Liver (tissue), 9 donors: ENCODE measurements around the gene RNF112. TPM values are rescaled to one million over a fixed set of nuclear protein-coding genes. Genes with fewer than 3 reads are reported as not detected.
"Not testable (repeated sequence)": the region's sequence is repeated elsewhere in the genome, so short reads cannot be mapped to it uniquely, and the experiment has no call there.

Source experiments
- DNase-seq: peaks from one replicate; pipeline ENCODE4 v3.0.0-alpha.2; 2017; ENCODE audit warnings: low spot score
- H3K27ac ChIP-seq, 2 donors: one replicate each; pipeline ENCODE4 v1.7.0; 2013; ENCODE audit warnings: inconsistent platforms in 2 of 2, low read length in 2 of 2, control low read depth in 1 of 2, low read depth in 1 of 2, mild to moderate bottlenecking in 1 of 2
- H3K27me3 ChIP-seq, 4 donors: one replicate each; pipeline versions ENCODE4 v1.6.1 to v1.7.0; 2013; ENCODE audit warnings: low read length in 3 of 4, inconsistent platforms in 1 of 4, mild to moderate bottlenecking in 1 of 4, moderate library complexity in 1 of 4; ENCODE audit not compliant: control insufficient read depth in 4 of 4, insufficient read depth in 4 of 4
- H3K36me3 ChIP-seq, 4 donors: one replicate each; pipeline versions ENCODE4 v1.6.1 to v1.7.0; 2013; ENCODE audit warnings: low read length in 3 of 4, mild to moderate bottlenecking in 3 of 4, low read depth in 1 of 4, moderate library complexity in 1 of 4; ENCODE audit not compliant: control insufficient read depth in 4 of 4, insufficient read depth in 3 of 4
- H3K4me1 ChIP-seq, 4 donors: one replicate each; pipeline versions ENCODE4 v1.6.1 to v1.7.0; 2013; ENCODE audit warnings: low read length in 3 of 4, mild to moderate bottlenecking in 3 of 4, moderate library complexity in 1 of 4; ENCODE audit not compliant: control insufficient read depth in 4 of 4, insufficient read depth in 4 of 4
- H3K4me3 ChIP-seq, 3 donors: one replicate each; pipeline versions ENCODE4 v1.6.1 to v1.7.0; 2013; ENCODE audit warnings: low read length in 3 of 3, control low read depth in 1 of 3, low read depth in 1 of 3, mild to moderate bottlenecking in 1 of 3
- H3K9ac ChIP-seq, 2 donors: one replicate each; pipeline ENCODE4 v1.7.0; 2013; ENCODE audit warnings: low read length in 2 of 2, mild to moderate bottlenecking in 2 of 2, moderate library complexity in 2 of 2, control low read depth in 1 of 2, low read depth in 1 of 2
- H3K9me3 ChIP-seq, 4 donors: one replicate each; pipeline versions ENCODE4 v1.6.1 to v1.7.0; 2013; ENCODE audit warnings: low read length in 3 of 4; ENCODE audit not compliant: control insufficient read depth in 4 of 4
- EGR1 ChIP-seq, 2 donors: IDR thresholded peaks; 2 replicates each; pipeline ENCODE4 v1.6.1; 2016 to 2018; ENCODE audit warnings: antibody characterized with exemption in 2 of 2, low read depth in 2 of 2
- FOXA1 ChIP-seq: IDR thresholded peaks from 2 replicates; pipeline ENCODE4 v1.6.1; 2016; ENCODE audit warnings: antibody characterized with exemption
- FOXA2 ChIP-seq: IDR thresholded peaks from 2 replicates; pipeline ENCODE4 v1.6.1; 2016; ENCODE audit warnings: antibody characterized with exemption
- GABPA ChIP-seq, 2 donors: IDR thresholded peaks in 1 of 2; conservative IDR thresholded peaks in 1 of 2; 2 replicates each; pipeline ENCODE4 v1.6.1; 2016; ENCODE audit warnings: antibody characterized with exemption in 2 of 2, mild to moderate bottlenecking in 1 of 2, moderate library complexity in 1 of 2
- HNF4A ChIP-seq, 2 donors: conservative IDR thresholded peaks; 2 replicates each; pipeline ENCODE4 v1.6.1; 2016; ENCODE audit warnings: antibody characterized with exemption in 2 of 2, mild to moderate bottlenecking in 2 of 2
- HNF4G ChIP-seq: IDR thresholded peaks from 2 replicates; pipeline ENCODE4 v1.6.1; 2016; ENCODE audit warnings: antibody characterized with exemption
- JUND ChIP-seq, 2 donors: IDR thresholded peaks; 2 replicates each; pipeline ENCODE4 v1.6.1; 2016; ENCODE audit warnings: antibody characterized with exemption in 2 of 2
- NR2F2 ChIP-seq: IDR thresholded peaks from 2 replicates; pipeline ENCODE4 v1.6.1; 2016; ENCODE audit warnings: antibody characterized with exemption
- RAD21 ChIP-seq, 2 donors: IDR thresholded peaks; 2 replicates each; pipeline ENCODE4 v1.6.1; 2016; ENCODE audit warnings: antibody characterized with exemption in 2 of 2, mild to moderate bottlenecking in 2 of 2
- RXRA ChIP-seq, 2 donors: IDR thresholded peaks; 2 replicates each; pipeline ENCODE4 v1.6.1; 2017 to 2018; ENCODE audit warnings: antibody characterized with exemption in 2 of 2, mild to moderate bottlenecking in 1 of 2
- SP1 ChIP-seq: IDR thresholded peaks from 2 replicates; pipeline ENCODE4 v1.6.1; 2018; ENCODE audit warnings: antibody characterized with exemption, mild to moderate bottlenecking
- TAF1 ChIP-seq: conservative IDR thresholded peaks from 2 replicates; pipeline ENCODE4 v1.6.1; 2016; ENCODE audit warnings: antibody characterized with exemption, mild to moderate bottlenecking
- YY1 ChIP-seq: IDR thresholded peaks from 2 replicates; pipeline ENCODE4 v1.6.1; 2016; ENCODE audit warnings: antibody characterized with exemption, mild to moderate bottlenecking
- WGBS: extraction: QIAGEN DNeasy Blood & Tissue Kit; methylation state at CpG from one replicate; pipeline ENCODE4 v1.1.7; 2013; 5-methylcytosine and 5-hydroxymethylcytosine counted together
- polyA plus RNA-seq, 2 donors: library from polyadenylated mRNA; stranded (reverse) in 1 of 2; unstranded in 1 of 2; fragments of 200-250 nt in 1 of 2; fragments of >200 nt in 1 of 2; fragmentation: Nextera tagmentation in 1 of 2; extraction: Ambion mirVana in 1 of 2; gene quantifications; one replicate each; pipeline versions ENCODE4 v1.2.1 to v1.2.3, GENCODE V29; 2013 to 2015
- total RNA-seq, 2 donors: library from RNA; depleted of rRNA; stranded (reverse); fragments of >200 nt; gene quantifications; one replicate each; pipeline ENCODE4 v1.2.3, GENCODE V29; 2014
- TF ChIP-seq, protein P1 (sequence below): IDR thresholded peaks from 2 replicates; pipeline ENCODE4 v1.6.1; 2016; ENCODE audit warnings: antibody characterized with exemption
- TF ChIP-seq, protein P2 (sequence below): IDR thresholded peaks from 2 replicates; pipeline ENCODE4 v1.6.1; 2016; ENCODE audit warnings: antibody characterized with exemption
- TF ChIP-seq, protein P3 (sequence below): fragments of 150-350 bp; IDR thresholded peaks from 2 replicates; pipeline ENCODE4 v1.5.1; 2017; ENCODE audit warnings: improper control_type of control experiment, low read depth, low read length; ENCODE audit not compliant: missing input control
- TF ChIP-seq, protein P4 (sequence below): IDR thresholded peaks from 2 replicates; pipeline ENCODE4 v1.6.1; 2016; ENCODE audit warnings: antibody characterized with exemption, mild to moderate bottlenecking
- TF ChIP-seq, protein P5 (sequence below): IDR thresholded peaks from 2 replicates; pipeline ENCODE4 v1.6.1; 2016; ENCODE audit warnings: antibody characterized with exemption
- donor health status: healthy.
- donor health status: healthy.
- donor health status: healthy.
- donor health status: healthy.
- donor health status: healthy.

RNF112 gene
- total and polyA plus RNA-seq, 4 donors, result 0.04 to 0.42 (median 0.20) TPM

DNA sequence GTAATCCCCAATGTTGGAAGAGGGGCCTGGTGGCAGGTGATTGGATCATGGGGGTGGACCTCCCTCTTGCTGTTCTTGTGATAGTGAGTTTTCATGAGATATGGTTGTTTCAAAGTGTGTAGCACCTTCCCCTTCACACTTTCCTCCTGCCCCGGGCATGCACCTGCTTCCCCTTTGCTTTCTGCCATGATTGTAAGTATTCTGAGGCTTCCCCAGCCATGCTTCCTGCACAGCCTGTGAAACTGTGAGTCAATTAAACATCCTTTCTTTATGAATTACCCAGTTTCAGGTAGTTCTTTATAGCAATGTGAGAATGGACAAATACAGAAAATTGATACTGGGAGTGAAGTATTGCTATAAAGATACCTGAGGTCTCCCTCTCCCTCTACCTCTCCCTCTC, 29.4 kb downstream of the RNF112 start:
- H3K9ac ChIP-seq, result no peak overlapping the region
- no peaks in the 10 kb centered on the region for H3K27me3 ChIP-seq
- H3K4me3 ChIP-seq, result no peak overlapping the region
- peaks cover 0 to 4% (median 2%) of the 10 kb centered on the region in 4 donors for H3K9me3 ChIP-seq
- H3K36me3 ChIP-seq, result no peaks in the 10 kb centered on the region
- TF ChIP-seq NR2F2 (no peak), RXRA (IDR thresholded peaks at IDR 0.05) (no peak), TAF1 (no peak), YY1 (no peak), HNF4G (no peak), JUND (IDR thresholded peaks at IDR 0.05) (no peak), GABPA (IDR thresholded peaks at IDR 0.05 in 1 of 2, conservative IDR thresholded peaks at IDR 0.05 in 1 of 2) (no peak), FOXA2 (no peak)
- TF ChIP-seq, protein P1, sequence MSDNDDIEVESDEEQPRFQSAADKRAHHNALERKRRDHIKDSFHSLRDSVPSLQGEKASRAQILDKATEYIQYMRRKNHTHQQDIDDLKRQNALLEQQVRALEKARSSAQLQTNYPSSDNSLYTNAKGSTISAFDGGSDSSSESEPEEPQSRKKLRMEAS, result no peak
- TF ChIP-seq, protein P2, sequence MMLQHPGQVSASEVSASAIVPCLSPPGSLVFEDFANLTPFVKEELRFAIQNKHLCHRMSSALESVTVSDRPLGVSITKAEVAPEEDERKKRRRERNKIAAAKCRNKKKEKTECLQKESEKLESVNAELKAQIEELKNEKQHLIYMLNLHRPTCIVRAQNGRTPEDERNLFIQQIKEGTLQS, result no peak
- no peak overlapping the region for H3K27ac ChIP-seq
- H3K4me1 ChIP-seq, result no peaks in the 10 kb centered on the region
- DNase-seq, result no peak
- 73% methylated on average over 1 of the region's 1 CpG for WGBS

DNA sequence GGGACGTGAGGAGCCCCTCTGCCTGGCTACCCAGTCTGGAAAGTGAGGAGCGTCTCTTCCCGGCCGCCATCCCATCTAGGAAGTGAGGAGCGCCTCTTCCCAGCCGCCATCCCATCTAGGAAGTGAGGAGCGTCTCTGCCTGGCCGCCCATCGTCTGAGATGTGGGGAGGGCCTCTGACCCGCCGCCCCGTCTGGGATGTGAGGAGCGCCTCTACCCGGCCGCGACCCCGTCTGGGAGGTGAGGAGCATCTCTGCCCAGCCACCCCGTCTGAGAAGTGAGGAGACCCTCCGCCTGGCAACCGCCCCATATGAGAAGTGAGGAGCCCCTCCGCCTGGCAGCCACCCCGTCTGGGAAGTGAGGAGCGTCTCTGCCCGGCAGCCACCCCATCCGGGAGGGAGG, 30.3 kb downstream of the RNF112 start:
- not testable (repeated sequence) for H3K9ac ChIP-seq, DNase-seq, H3K4me1 ChIP-seq, H3K27ac ChIP-seq, H3K4me3 ChIP-seq, H3K36me3 ChIP-seq, H3K27me3 ChIP-seq, H3K9me3 ChIP-seq
- 95% methylated on average over 23 of the region's 25 CpGs for WGBS

DNA sequence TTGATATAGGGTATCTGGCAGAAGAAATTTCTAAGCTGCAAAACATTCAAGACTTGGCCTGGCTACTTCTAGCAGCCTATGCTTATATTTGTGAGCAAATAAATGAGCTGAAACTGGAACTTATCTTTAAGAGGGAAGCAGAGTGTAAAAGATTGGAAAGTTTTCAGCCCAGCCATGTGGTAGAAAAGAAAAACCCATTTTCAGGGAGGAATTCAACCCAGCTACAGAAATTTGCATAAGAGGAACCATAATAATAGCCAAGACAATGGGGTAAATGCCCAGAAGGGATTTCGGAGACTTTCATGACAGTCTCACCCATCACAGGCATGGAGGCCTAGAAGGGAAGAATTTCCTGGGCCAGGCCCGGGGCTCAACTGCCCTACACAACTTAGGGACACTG, 31.7 kb downstream of the RNF112 start:
- no peaks in the 10 kb centered on the region for H3K4me1 ChIP-seq
- WGBS, result 89% methylated on average over 2 of the region's 2 CpGs
- no peak overlapping the region for H3K9ac ChIP-seq
- no peaks in the 10 kb centered on the region for H3K36me3 ChIP-seq
- H3K9me3 ChIP-seq, result peaks cover 0 to 4% (median 2%) of the 10 kb centered on the region in 4 donors
- no peak overlapping the region for H3K4me3 ChIP-seq
- no peak overlapping the region for H3K27ac ChIP-seq
- TF ChIP-seq NR2F2, result no peak
- TF ChIP-seq, protein P2, result no peak
- no peak for TF ChIP-seq RXRA (IDR thresholded peaks at IDR 0.05)
- no peak for TF ChIP-seq HNF4G
- TF ChIP-seq, protein P3, sequence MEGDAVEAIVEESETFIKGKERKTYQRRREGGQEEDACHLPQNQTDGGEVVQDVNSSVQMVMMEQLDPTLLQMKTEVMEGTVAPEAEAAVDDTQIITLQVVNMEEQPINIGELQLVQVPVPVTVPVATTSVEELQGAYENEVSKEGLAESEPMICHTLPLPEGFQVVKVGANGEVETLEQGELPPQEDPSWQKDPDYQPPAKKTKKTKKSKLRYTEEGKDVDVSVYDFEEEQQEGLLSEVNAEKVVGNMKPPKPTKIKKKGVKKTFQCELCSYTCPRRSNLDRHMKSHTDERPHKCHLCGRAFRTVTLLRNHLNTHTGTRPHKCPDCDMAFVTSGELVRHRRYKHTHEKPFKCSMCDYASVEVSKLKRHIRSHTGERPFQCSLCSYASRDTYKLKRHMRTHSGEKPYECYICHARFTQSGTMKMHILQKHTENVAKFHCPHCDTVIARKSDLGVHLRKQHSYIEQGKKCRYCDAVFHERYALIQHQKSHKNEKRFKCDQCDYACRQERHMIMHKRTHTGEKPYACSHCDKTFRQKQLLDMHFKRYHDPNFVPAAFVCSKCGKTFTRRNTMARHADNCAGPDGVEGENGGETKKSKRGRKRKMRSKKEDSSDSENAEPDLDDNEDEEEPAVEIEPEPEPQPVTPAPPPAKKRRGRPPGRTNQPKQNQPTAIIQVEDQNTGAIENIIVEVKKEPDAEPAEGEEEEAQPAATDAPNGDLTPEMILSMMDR, result no peak
- no peak for TF ChIP-seq SP1
- TF ChIP-seq, protein P4, sequence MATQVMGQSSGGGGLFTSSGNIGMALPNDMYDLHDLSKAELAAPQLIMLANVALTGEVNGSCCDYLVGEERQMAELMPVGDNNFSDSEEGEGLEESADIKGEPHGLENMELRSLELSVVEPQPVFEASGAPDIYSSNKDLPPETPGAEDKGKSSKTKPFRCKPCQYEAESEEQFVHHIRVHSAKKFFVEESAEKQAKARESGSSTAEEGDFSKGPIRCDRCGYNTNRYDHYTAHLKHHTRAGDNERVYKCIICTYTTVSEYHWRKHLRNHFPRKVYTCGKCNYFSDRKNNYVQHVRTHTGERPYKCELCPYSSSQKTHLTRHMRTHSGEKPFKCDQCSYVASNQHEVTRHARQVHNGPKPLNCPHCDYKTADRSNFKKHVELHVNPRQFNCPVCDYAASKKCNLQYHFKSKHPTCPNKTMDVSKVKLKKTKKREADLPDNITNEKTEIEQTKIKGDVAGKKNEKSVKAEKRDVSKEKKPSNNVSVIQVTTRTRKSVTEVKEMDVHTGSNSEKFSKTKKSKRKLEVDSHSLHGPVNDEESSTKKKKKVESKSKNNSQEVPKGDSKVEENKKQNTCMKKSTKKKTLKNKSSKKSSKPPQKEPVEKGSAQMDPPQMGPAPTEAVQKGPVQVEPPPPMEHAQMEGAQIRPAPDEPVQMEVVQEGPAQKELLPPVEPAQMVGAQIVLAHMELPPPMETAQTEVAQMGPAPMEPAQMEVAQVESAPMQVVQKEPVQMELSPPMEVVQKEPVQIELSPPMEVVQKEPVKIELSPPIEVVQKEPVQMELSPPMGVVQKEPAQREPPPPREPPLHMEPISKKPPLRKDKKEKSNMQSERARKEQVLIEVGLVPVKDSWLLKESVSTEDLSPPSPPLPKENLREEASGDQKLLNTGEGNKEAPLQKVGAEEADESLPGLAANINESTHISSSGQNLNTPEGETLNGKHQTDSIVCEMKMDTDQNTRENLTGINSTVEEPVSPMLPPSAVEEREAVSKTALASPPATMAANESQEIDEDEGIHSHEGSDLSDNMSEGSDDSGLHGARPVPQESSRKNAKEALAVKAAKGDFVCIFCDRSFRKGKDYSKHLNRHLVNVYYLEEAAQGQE, result no peak
- TF ChIP-seq, protein P5, sequence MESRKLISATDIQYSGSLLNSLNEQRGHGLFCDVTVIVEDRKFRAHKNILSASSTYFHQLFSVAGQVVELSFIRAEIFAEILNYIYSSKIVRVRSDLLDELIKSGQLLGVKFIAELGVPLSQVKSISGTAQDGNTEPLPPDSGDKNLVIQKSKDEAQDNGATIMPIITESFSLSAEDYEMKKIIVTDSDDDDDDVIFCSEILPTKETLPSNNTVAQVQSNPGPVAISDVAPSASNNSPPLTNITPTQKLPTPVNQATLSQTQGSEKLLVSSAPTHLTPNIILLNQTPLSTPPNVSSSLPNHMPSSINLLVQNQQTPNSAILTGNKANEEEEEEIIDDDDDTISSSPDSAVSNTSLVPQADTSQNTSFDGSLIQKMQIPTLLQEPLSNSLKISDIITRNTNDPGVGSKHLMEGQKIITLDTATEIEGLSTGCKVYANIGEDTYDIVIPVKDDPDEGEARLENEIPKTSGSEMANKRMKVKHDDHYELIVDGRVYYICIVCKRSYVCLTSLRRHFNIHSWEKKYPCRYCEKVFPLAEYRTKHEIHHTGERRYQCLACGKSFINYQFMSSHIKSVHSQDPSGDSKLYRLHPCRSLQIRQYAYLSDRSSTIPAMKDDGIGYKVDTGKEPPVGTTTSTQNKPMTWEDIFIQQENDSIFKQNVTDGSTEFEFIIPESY, result no peak
- no peak for TF ChIP-seq FOXA1
- TF ChIP-seq HNF4A (conservative IDR thresholded peaks at IDR 0.05), result no peak
- TF ChIP-seq RAD21 (IDR thresholded peaks at IDR 0.05), result no peak
- no peak for TF ChIP-seq YY1
- TF ChIP-seq TAF1, result no peak
- TF ChIP-seq GABPA (IDR thresholded peaks at IDR 0.05 in 1 of 2, conservative IDR thresholded peaks at IDR 0.05 in 1 of 2), result no peak
- TF ChIP-seq FOXA2, result no peak
- TF ChIP-seq, protein P1, result no peak
- TF ChIP-seq EGR1 (IDR thresholded peaks at IDR 0.05; ENCODE audit: low read depth in 2 of 2), result no peak
- H3K27me3 ChIP-seq, result no peaks in the 10 kb centered on the region
- no peak for DNase-seq
